K562 (cell line): ENCODE data around the gene NACC1. TPM values are rescaled to one million over a fixed set of nuclear protein-coding genes. Genes with fewer than 3 reads are reported as not detected.

Source experiments
- ARNT ChIP-seq, 2 experiments: fragments of 450-650 bp; IDR thresholded peaks; 2 replicates each; pipeline ENCODE4 v1.6.1; 2016; ENCODE audit warnings: mild to moderate bottlenecking in 1 of 2
- JUND ChIP-seq, 2 experiments: IDR thresholded peaks; 2 replicates in 1 of 2; 3 replicates in 1 of 2; pipeline ENCODE4 v1.6.1; 2011; ENCODE audit warnings: borderline replicate concordance in 2 of 2, low read depth in 2 of 2, low read length in 2 of 2, improper control_type of control experiment in 1 of 2, missing biosample characterization in 1 of 2, missing genetic modification characterization in 1 of 2, missing genetic modification reagents in 1 of 2
- PHF20 ChIP-seq: fragments of 450-650 bp; IDR thresholded peaks from 2 replicates; pipeline ENCODE4 v1.6.1; 2018; ENCODE audit not compliant: partially characterized antibody
- PRMT5 ChIP-seq: sonication (generic); formaldehyde crosslinking; IDR thresholded peaks from 2 replicates; pipeline ENCODE4 v1.5.0; 2020; ENCODE audit warnings: missing genetic modification reagents
- RBFOX2 ChIP-seq: fragments of 200-400 bp; formaldehyde crosslinking; IDR thresholded peaks from 2 replicates; pipeline ENCODE4 v1.6.1; 2017; ENCODE audit warnings: low read depth, mild to moderate bottlenecking, low read length, moderate library complexity
- REST ChIP-seq, 2 experiments: fragments of 450-650 bp; formaldehyde crosslinking in 1 of 2; IDR thresholded peaks; 2 replicates each; pipeline versions ENCODE4 v1.4.0 to v1.6.1; 2014 to 2020; ENCODE audit warnings: mild to moderate bottlenecking in 2 of 2, borderline replicate concordance in 1 of 2, low read depth in 1 of 2
- ZNF217 ChIP-seq: sonication (generic); formaldehyde crosslinking; IDR thresholded peaks from 2 replicates; pipeline ENCODE4 v1.8.0; 2022; ENCODE audit warnings: mild to moderate bottlenecking, missing genetic modification reagents
- ZNF239 ChIP-seq: fragments of 250-450 bp; sonication (Bioruptor Pico); IDR thresholded peaks from 2 replicates; pipeline ENCODE4 v1.4.0; 2020; ENCODE audit warnings: mild to moderate bottlenecking
- polyA plus RNA-seq, 8 experiments: library from polyadenylated mRNA; depleted of rRNA in 4 of 8; stranded (reverse) in 5 of 8; unstranded in 3 of 8; fragments of >200 nt; fragmentation: Nextera tagmentation in 2 of 8; fragmentation: Illumina TruSeq in 1 of 8; extraction: Ambion mirVana in 2 of 8; extraction: Trizol in 1 of 8; gene quantifications; 2 replicates each; pipeline versions ENCODE4 v1.2.1 to v1.2.3, GENCODE V29; 2011 to 2014; ENCODE audit warnings: inconsistent platforms in 1 of 8, missing spikeins in 1 of 8
- total RNA-seq, 7 experiments: library from RNA; depleted of rRNA in 6 of 7; stranded (reverse); fragments of >200 nt in 6 of 7; fragmentation: Illumina TruSeq in 2 of 7; extraction: Trizol in 2 of 7; gene quantifications; 2 replicates each; pipeline versions ENCODE4 v1.2.1 to v1.2.3, GENCODE V29; 2011 to 2021; ENCODE audit warnings: low replicate concordance in 1 of 7
- TF ChIP-seq, protein P1 (sequence below), 2 experiments: IDR thresholded peaks; 2 replicates each; pipeline ENCODE4 v1.6.1; 2012; ENCODE audit warnings: improper control_type of control experiment in 2 of 2, low read depth in 2 of 2, low read length in 2 of 2, borderline replicate concordance in 1 of 2
- TF ChIP-seq, protein P2 (sequence below), 2 experiments: fragments of 450-650 bp; IDR thresholded peaks; 2 replicates each; pipeline ENCODE4 v1.6.1; 2016
- TF ChIP-seq, protein P3 (sequence below): fragments of 450-650 bp; conservative IDR thresholded peaks from 2 replicates; pipeline ENCODE4 v1.6.1; 2016; ENCODE audit warnings: missing genetic modification characterization, low read depth, mild to moderate bottlenecking, missing compliant biosample characterization, moderate library complexity
- TF ChIP-seq, protein P4 (sequence below): sonication (generic); formaldehyde crosslinking; IDR thresholded peaks from 2 replicates; pipeline ENCODE4 v1.5.0; 2020; ENCODE audit warnings: missing genetic modification reagents

NACC1 gene
- total and polyA plus RNA-seq, 9 of the 15 experiments (the other 6 are each of a cell fraction or from before 2014, with no cell fraction given): 0.04 to 96.6 (median 25.8) TPM

DNA sequence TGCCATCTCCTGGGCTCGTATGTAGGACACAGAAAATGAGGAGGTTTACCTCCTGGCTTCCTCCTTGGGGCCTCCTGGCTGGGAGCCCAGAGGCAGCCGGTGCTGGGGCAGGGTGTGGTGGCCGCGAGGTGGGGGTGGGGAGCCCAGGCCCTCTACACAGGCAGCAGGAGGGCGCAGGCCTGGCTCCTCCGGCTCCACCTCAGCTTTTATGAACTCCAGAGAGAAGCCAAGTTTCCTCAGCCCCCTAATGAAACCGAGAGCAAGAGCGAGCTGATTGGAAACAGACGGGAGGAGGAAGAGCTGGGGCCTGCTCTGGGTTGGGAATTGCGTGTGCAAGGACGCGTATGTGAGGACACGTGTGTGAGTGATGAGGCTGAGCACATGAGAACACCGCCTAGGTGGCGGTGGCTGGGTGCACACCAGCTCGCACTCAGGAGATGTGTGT lies 38.5 kb upstream of the NACC1 start (continued):
- TF ChIP-seq JUND (IDR thresholded peaks at IDR 0.05; ENCODE audit: borderline replicate concordance, low read depth, low read length) (0 out of 2 replicates have a peak, but pooled peaks have one; percentile 11), JUND (tag; IDR thresholded peaks at IDR 0.05; ENCODE audit: borderline replicate concordance, low read depth, low read length) (no peak; the same call in 2 of the 3 replicates), ARNT (IDR thresholded peaks at IDR 0.05) (0 out of 4 replicates have a peak, but pooled peaks of 1 of the 2 experiments have one; percentile 21), RBFOX2 (peak; percentile 55), ZNF239 (CRISPR knock-in tag) (no peak), ZNF217 (CRISPR knock-in tag) (no peak), REST (IDR thresholded peaks at IDR 0.05; ENCODE audit: borderline replicate concordance) (0 out of 2 replicates have a peak, but pooled peaks have one; percentile 4), REST (CRISPR knock-in tag; IDR thresholded peaks at IDR 0.05; ENCODE audit: low read depth) (no peak), PHF20 (peak; percentile 54), PRMT5 (CRISPR knock-in tag) (no peak)
- TF ChIP-seq, protein P1, sequence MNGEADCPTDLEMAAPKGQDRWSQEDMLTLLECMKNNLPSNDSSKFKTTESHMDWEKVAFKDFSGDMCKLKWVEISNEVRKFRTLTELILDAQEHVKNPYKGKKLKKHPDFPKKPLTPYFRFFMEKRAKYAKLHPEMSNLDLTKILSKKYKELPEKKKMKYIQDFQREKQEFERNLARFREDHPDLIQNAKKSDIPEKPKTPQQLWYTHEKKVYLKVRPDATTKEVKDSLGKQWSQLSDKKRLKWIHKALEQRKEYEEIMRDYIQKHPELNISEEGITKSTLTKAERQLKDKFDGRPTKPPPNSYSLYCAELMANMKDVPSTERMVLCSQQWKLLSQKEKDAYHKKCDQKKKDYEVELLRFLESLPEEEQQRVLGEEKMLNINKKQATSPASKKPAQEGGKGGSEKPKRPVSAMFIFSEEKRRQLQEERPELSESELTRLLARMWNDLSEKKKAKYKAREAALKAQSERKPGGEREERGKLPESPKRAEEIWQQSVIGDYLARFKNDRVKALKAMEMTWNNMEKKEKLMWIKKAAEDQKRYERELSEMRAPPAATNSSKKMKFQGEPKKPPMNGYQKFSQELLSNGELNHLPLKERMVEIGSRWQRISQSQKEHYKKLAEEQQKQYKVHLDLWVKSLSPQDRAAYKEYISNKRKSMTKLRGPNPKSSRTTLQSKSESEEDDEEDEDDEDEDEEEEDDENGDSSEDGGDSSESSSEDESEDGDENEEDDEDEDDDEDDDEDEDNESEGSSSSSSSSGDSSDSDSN (IDR thresholded peaks at IDR 0.05; ENCODE audit: borderline replicate concordance in 1 of 2, low read depth in 2 of 2, low read length in 2 of 2): peak; percentile 39 to 54; a peak in 1 of 4 replicates
- TF ChIP-seq, protein P2, sequence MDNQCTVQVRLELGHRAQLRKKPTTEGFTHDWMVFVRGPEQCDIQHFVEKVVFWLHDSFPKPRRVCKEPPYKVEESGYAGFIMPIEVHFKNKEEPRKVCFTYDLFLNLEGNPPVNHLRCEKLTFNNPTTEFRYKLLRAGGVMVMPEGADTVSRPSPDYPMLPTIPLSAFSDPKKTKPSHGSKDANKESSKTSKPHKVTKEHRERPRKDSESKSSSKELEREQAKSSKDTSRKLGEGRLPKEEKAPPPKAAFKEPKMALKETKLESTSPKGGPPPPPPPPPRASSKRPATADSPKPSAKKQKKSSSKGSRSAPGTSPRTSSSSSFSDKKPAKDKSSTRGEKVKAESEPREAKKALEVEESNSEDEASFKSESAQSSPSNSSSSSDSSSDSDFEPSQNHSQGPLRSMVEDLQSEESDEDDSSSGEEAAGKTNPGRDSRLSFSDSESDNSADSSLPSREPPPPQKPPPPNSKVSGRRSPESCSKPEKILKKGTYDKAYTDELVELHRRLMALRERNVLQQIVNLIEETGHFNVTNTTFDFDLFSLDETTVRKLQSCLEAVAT (IDR thresholded peaks at IDR 0.05): no peak
- TF ChIP-seq, protein P3, sequence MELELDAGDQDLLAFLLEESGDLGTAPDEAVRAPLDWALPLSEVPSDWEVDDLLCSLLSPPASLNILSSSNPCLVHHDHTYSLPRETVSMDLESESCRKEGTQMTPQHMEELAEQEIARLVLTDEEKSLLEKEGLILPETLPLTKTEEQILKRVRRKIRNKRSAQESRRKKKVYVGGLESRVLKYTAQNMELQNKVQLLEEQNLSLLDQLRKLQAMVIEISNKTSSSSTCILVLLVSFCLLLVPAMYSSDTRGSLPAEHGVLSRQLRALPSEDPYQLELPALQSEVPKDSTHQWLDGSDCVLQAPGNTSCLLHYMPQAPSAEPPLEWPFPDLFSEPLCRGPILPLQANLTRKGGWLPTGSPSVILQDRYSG: peak; percentile 81; the same call in 1 of the 2 replicates
- TF ChIP-seq, protein P4, sequence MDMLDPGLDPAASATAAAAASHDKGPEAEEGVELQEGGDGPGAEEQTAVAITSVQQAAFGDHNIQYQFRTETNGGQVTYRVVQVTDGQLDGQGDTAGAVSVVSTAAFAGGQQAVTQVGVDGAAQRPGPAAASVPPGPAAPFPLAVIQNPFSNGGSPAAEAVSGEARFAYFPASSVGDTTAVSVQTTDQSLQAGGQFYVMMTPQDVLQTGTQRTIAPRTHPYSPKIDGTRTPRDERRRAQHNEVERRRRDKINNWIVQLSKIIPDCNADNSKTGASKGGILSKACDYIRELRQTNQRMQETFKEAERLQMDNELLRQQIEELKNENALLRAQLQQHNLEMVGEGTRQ: 0 out of 2 replicates have a peak, but pooled peaks have one; percentile 2
